IMR-90 (cell line): Measurements from ENCODE around the gene ITSN1. TPM values are rescaled to one million over a fixed set of nuclear protein-coding genes. Genes with fewer than 3 reads are reported as not detected.
A peak's percentile ranks its signal among the peaks of the same experiment; 100 is the strongest.
"Not testable (repeated sequence)": the region's sequence is repeated elsewhere in the genome, so short reads cannot be mapped to it uniquely, and the experiment has no call there.

ENCODE experiments used
- ATAC-seq: fragments of 200-7000 bp; cut with Tn5 transposase; 2 replicates; pipeline ENCODE4 v1.9.1; 2020; ENCODE audit warnings: low read depth, mild to moderate bottlenecking, moderate library complexity
- BruUV-seq: library from RNA; stranded (reverse); fragments of 400-500 nt; replicated peaks from 2 replicates; lab custom pipeline; 2021; lab: Mats Ljungman, UMichigan
- CTCF ChIA-PET: fragments of 300-600 bp; formaldehyde crosslinking; extraction: SDS; loops from one replicate; lab custom pipeline; 2021; ENCODE audit warnings: antibody characterized with exemption; lab: Yijun Ruan, JAX
- POLR2A ChIA-PET: fragments of 300-600 bp; sonication (Branson Sonifier 250); formaldehyde crosslinking; loops from one replicate; lab custom pipeline; 2022; ENCODE audit warnings: antibody characterized with exemption; ENCODE audit not compliant: unreplicated experiment; lab: Charles Lee
- DNase-seq: peaks from one replicate; pipeline ENCODE4 v3.0.0; 2013
- H2AFZ ChIP-seq: replicated peaks from 2 replicates; pipeline ENCODE3; 2013; ENCODE audit warnings: low read length, mild to moderate bottlenecking; ENCODE audit not compliant: poor library complexity
- H2AK5ac ChIP-seq: 2 replicates; pipeline ENCODE4 v1.6.1; 2013; ENCODE audit warnings: low read depth, low read length, inconsistent platforms
- H2AK9ac ChIP-seq: replicated peaks from 2 replicates; pipeline ENCODE3; 2013; ENCODE audit warnings: mild to moderate bottlenecking, low read depth, low read length, moderate library complexity; ENCODE audit not compliant: poor library complexity
- H2BK120ac ChIP-seq: 2 replicates; pipeline ENCODE4 v1.6.1; 2013; ENCODE audit warnings: low read depth, low read length, inconsistent platforms
- H2BK15ac ChIP-seq: 3 replicates; pipeline ENCODE4 v1.6.1; 2013; ENCODE audit warnings: low read depth, low read length, inconsistent platforms
- H2BK20ac ChIP-seq: 2 replicates; pipeline ENCODE4 v1.6.1; 2013; ENCODE audit warnings: low read depth, mild to moderate bottlenecking, inconsistent platforms, low read length, moderate library complexity
- H2BK5ac ChIP-seq: 2 replicates; pipeline ENCODE4 v1.6.1; 2013; ENCODE audit warnings: mild to moderate bottlenecking, low read depth, low read length, inconsistent platforms; ENCODE audit not compliant: poor library complexity, severe bottlenecking
- H3K14ac ChIP-seq: replicated peaks from 2 replicates; pipeline ENCODE4 v1.6.1; 2013; ENCODE audit warnings: low read depth, low read length, inconsistent platforms
- H3K18ac ChIP-seq: 2 replicates; pipeline ENCODE4 v1.6.1; 2013; ENCODE audit warnings: low read depth, low read length, control low read depth
- H3K23ac ChIP-seq: 2 replicates; pipeline ENCODE4 v1.6.1; 2013; ENCODE audit warnings: low read depth, low read length, inconsistent platforms
- H3K27ac ChIP-seq: 2 replicates; pipeline ENCODE4 v1.5.1; 2013; ENCODE audit warnings: mild to moderate bottlenecking, control low read depth, low read length; ENCODE audit not compliant: insufficient read depth
- H3K27me3 ChIP-seq: 2 replicates; pipeline ENCODE4 v1.6.1; 2013; ENCODE audit warnings: low read length; ENCODE audit not compliant: control insufficient read depth, insufficient read depth
- H3K36me3 ChIP-seq: 2 replicates; pipeline ENCODE4 v1.6.1; 2013; ENCODE audit warnings: low read length, mixed read lengths; ENCODE audit not compliant: control insufficient read depth, insufficient read depth
- H3K4ac ChIP-seq: 2 replicates; pipeline ENCODE4 v1.6.1; 2013; ENCODE audit warnings: low read depth, low read length, inconsistent platforms
- H3K4me1 ChIP-seq: 2 replicates; pipeline ENCODE4 v1.6.1; 2013; ENCODE audit warnings: low read length, mixed read lengths; ENCODE audit not compliant: control insufficient read depth, insufficient read depth
- H3K4me2 ChIP-seq: 2 replicates; pipeline ENCODE4 v1.6.1; 2013; ENCODE audit warnings: low read depth, mild to moderate bottlenecking, control low read depth, low read length, moderate library complexity
- H3K4me3 ChIP-seq: 2 replicates; pipeline ENCODE4 v1.5.1; 2013; ENCODE audit warnings: low read depth, mild to moderate bottlenecking, control low read depth, low read length, moderate library complexity; ENCODE audit not compliant: insufficient read depth
- H3K56ac ChIP-seq: 2 replicates; pipeline ENCODE4 v1.6.1; 2013; ENCODE audit warnings: low read length, inconsistent platforms; ENCODE audit not compliant: insufficient read depth; ENCODE audit errors: extremely low read depth
- H3K79me1 ChIP-seq, 2 experiments: 2 replicates each; pipeline ENCODE4 v1.6.1; 2013; ENCODE audit warnings: low read length in 2 of 2, inconsistent platforms in 1 of 2, low read depth in 1 of 2
- H3K9ac ChIP-seq: 2 replicates; pipeline ENCODE4 v1.6.1; 2013; ENCODE audit warnings: low read depth, low read length, control low read depth
- H3K9me1 ChIP-seq: 2 replicates; pipeline ENCODE4 v1.6.1; 2013; ENCODE audit warnings: low read length, inconsistent platforms; ENCODE audit not compliant: insufficient read depth
- H3K9me3 ChIP-seq: 2 replicates; pipeline ENCODE4 v1.6.1; 2013; ENCODE audit warnings: low read length; ENCODE audit not compliant: control insufficient read depth, insufficient read depth
- H4K20me1 ChIP-seq: 2 replicates; pipeline ENCODE4 v1.6.1; 2013; ENCODE audit warnings: low read length, inconsistent platforms; ENCODE audit not compliant: insufficient read depth
- H4K5ac ChIP-seq: 2 replicates; pipeline ENCODE4 v1.6.1; 2013; ENCODE audit warnings: mild to moderate bottlenecking, low read depth, low read length, control low read depth
- H4K8ac ChIP-seq, 2 experiments: 2 replicates each; pipeline ENCODE4 v1.6.1; 2013; ENCODE audit warnings: low read depth in 2 of 2, low read length in 2 of 2, control low read depth in 1 of 2, inconsistent platforms in 1 of 2
- H4K91ac ChIP-seq: 2 replicates; pipeline ENCODE4 v1.6.1; 2013; ENCODE audit warnings: low read depth, low read length, inconsistent platforms; ENCODE audit not compliant: insufficient read depth
- BHLHE40 ChIP-seq: fragments of 150-350 bp; IDR thresholded peaks from 2 replicates; pipeline ENCODE4 v1.6.1; 2016; ENCODE audit warnings: mild to moderate bottlenecking, low read depth, low read length
- CTCF ChIP-seq: conservative IDR thresholded peaks from 2 replicates; pipeline ENCODE4 v1.5.1; 2012; ENCODE audit warnings: mild to moderate bottlenecking, low read depth, low read length, improper control_type of control experiment
- MAFK ChIP-seq: IDR thresholded peaks from 2 replicates; pipeline ENCODE4 v1.6.1; 2012; ENCODE audit warnings: low read depth, low read length, improper control_type of control experiment
- MAZ ChIP-seq: IDR thresholded peaks from 2 replicates; pipeline ENCODE4 v1.6.1; 2012; ENCODE audit warnings: low read depth, mild to moderate bottlenecking, low read length, improper control_type of control experiment, moderate library complexity, borderline replicate concordance
- RCOR1 ChIP-seq: IDR thresholded peaks from 2 replicates; pipeline ENCODE4 v1.6.1; 2012; ENCODE audit warnings: mild to moderate bottlenecking, low read length, improper control_type of control experiment; ENCODE audit not compliant: insufficient replicate concordance
- SMC3 ChIP-seq: fragments of 150-350 bp; IDR thresholded peaks from 2 replicates; pipeline ENCODE4 v1.6.1; 2016; ENCODE audit warnings: low read depth, mild to moderate bottlenecking, antibody characterized with exemption, low read length, moderate library complexity
- WGBS, 2 experiments: methylation state at CpG; one replicate each; pipeline versions ENCODE4 v1.1.5 to v1.1.7; 2013; ENCODE audit warnings: missing lambda C conversion rate in 2 of 2; ENCODE audit not compliant: insufficient read length in 1 of 2; ENCODE audit errors: extremely low coverage in 2 of 2; 5-methylcytosine and 5-hydroxymethylcytosine counted together
- dilution Hi-C: fragments of 300-500 bp; cut with HindIII; formaldehyde crosslinking; loops from one replicate; pipeline ENCODE4 v1.14.3; 2018; ENCODE audit warnings: low sequenced_read_pairs; ENCODE audit not compliant: unreplicated experiment
- in situ Hi-C: fragments of 300-500 bp; cut with MboI; formaldehyde crosslinking; loops from 3 replicates; pipeline ENCODE4 v1.14.3; 2019; ENCODE audit warnings: low sequenced_read_pairs, inconsistent platforms, mixed read lengths
- intact Hi-C: fragments of 100-400 bp; cut with micrococcal nuclease; formaldehyde crosslinking; loops from 2 replicates; pipeline ENCODE4 v1.10.0; 2022
- polyA plus RNA-seq, 3 experiments: library from polyadenylated mRNA; depleted of rRNA; stranded (reverse); fragments of >200 nt; gene quantifications; 2 replicates each; pipeline ENCODE4 v1.2.3, GENCODE V29; 2012; ENCODE audit warnings: low replicate concordance in 1 of 3
- total RNA-seq: library from RNA; depleted of rRNA; stranded (reverse); fragments of >200 nt; gene quantifications from 2 replicates; pipeline ENCODE4 v1.2.3, GENCODE V29; 2012

ITSN1 gene
- total and polyA plus RNA-seq, 2 of the 4 experiments (the other 2 are of a cell fraction), result 45.4 to 62.0 TPM

DNA sequence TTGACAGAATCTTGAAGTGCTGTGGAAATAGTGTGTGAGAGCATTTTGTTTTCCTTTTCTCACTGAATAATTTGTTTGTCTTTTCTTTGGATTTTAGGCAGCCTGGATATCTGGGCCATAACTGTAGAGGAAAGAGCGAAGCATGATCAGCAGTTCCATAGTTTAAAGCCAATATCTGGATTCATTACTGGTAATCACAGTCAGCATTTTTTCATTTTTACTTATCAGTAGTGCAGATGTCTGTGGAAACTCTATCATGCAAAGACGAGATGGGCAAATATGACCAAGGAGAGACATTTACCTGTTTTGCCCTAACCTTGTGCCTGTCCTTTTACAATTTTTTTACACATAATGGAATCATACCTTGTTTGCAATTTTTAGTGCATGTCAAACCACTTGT lies 78.8 kb downstream of the ITSN1 start:
- H3K56ac ChIP-seq, result no peak overlapping the region
- WGBS, 2 experiments, result no CpG with 5 or more reads among the region's 2 CpGs
- H3K27me3 ChIP-seq, result no peaks in the 10 kb centered on the region
- no peaks in the 10 kb centered on the region for H3K9me3 ChIP-seq
- H3K79me1 ChIP-seq, result peaks cover 22 to 26% of the 10 kb centered on the region in 2 experiments
- in situ Hi-C loops, result no loop called here
- no peak overlapping the region for H4K91ac ChIP-seq
- no peak overlapping the region for H2BK15ac ChIP-seq
- no peak for DNase-seq
- no peak overlapping the region for H2BK5ac ChIP-seq
- no peak for ATAC-seq
- no peak overlapping the region for H3K4me3 ChIP-seq
- no TSS peak for BruUV-seq
- H2AK5ac ChIP-seq, result no peak overlapping the region
- H3K14ac ChIP-seq, result no peak overlapping the region
- H3K4me1 ChIP-seq, result peaks cover 2% of the 10 kb centered on the region; the same call in 1 of the 2 replicates
- no peak overlapping the region for H4K8ac ChIP-seq
- no peak overlapping the region for H3K27ac ChIP-seq
- H3K4me2 ChIP-seq, result no peak overlapping the region
- H3K18ac ChIP-seq, result no peak overlapping the region
- H2BK20ac ChIP-seq, result no peak overlapping the region
- intact Hi-C loops, result no loop called here
- no peak overlapping the region for H3K23ac ChIP-seq
- H2AK9ac ChIP-seq, result no peak overlapping the region
- CTCF ChIA-PET, result no interaction called here
- H2BK120ac ChIP-seq, result no peak overlapping the region
- H3K4ac ChIP-seq, result no peak overlapping the region
- peaks cover 14% of the 10 kb centered on the region for H3K36me3 ChIP-seq
- H2AFZ ChIP-seq, result no peak overlapping the region
- H4K20me1 ChIP-seq, result peaks cover 4% of the 10 kb centered on the region; the same call in 1 of the 2 replicates
- TF ChIP-seq RCOR1 (no peak), MAZ (no peak), SMC3 (no peak), CTCF (no peak), MAFK (peak; percentile 42), BHLHE40 (no peak)
- H4K5ac ChIP-seq, result no peak overlapping the region
- peaks cover 2% of the 10 kb centered on the region; the same call in 1 of the 2 replicates for H3K9me1 ChIP-seq
- POLR2A ChIA-PET, result no interaction called here
- no peak overlapping the region for H3K9ac ChIP-seq
- dilution Hi-C loops, result no loop called here

GRCh38 chr21:33729139-33729538 lies 86.8 kb downstream of the ITSN1 start:
- DNase-seq, H3K23ac ChIP-seq, H2AFZ ChIP-seq, H2AK5ac ChIP-seq, H4K8ac ChIP-seq, CTCF ChIA-PET, H3K4me1 ChIP-seq, H3K79me1 ChIP-seq, POLR2A ChIA-PET, H3K27me3 ChIP-seq, H2BK5ac ChIP-seq, H2BK120ac ChIP-seq, in situ Hi-C loops, intact Hi-C loops, H2BK20ac ChIP-seq, H2BK15ac ChIP-seq, dilution Hi-C loops, H3K14ac ChIP-seq, H3K4me2 ChIP-seq, BruUV-seq, H3K9me3 ChIP-seq, ATAC-seq, H3K9ac ChIP-seq, H3K9me1 ChIP-seq, H3K4ac ChIP-seq, H3K56ac ChIP-seq, H3K4me3 ChIP-seq, H4K91ac ChIP-seq, H3K18ac ChIP-seq, H2AK9ac ChIP-seq, H3K27ac ChIP-seq, H4K20me1 ChIP-seq, H4K5ac ChIP-seq: not testable (repeated sequence)
- no CpG with 5 or more reads among the region's 3 CpGs for WGBS, 2 experiments
- H3K36me3 ChIP-seq, result peaks cover 11% of the 10 kb centered on the region; the same call in 1 of the 2 replicates
